CD4-positive, alpha-beta memory T cell (primary cell): ENCODE results near the gene CHRNA4. TPM values are rescaled to one million over a fixed set of nuclear protein-coding genes. Genes with fewer than 3 reads are reported as not detected.

Experiments
- CTCF ChIA-PET: fragments of 350-600 bp; sonication (Branson Sonifier 250); formaldehyde crosslinking; loops from one replicate; lab custom pipeline; 2021; ENCODE audit warnings: inconsistent platforms; ENCODE audit not compliant: partially characterized antibody; lab: Charles Lee
- POLR2A ChIA-PET: fragments of 350-600 bp; sonication (Branson Sonifier 250); formaldehyde crosslinking; loops from one replicate; lab custom pipeline; 2021; ENCODE audit not compliant: partially characterized antibody; lab: Charles Lee
- DNase-seq, 5 donors: peaks; one replicate each; pipeline versions ENCODE4 v3.0.0 to v3.0.0-alpha.2; 2020 to 2022; ENCODE audit warnings: mixed read lengths in 1 of 5
- H3K27ac ChIP-seq: one replicate; pipeline ENCODE4 v1.7.0; 2013; ENCODE audit warnings: low read depth, low read length
- H3K27me3 ChIP-seq: 2 replicates; pipeline ENCODE4 v1.7.0; 2013; ENCODE audit warnings: mild to moderate bottlenecking, low read length, moderate library complexity; ENCODE audit not compliant: insufficient read depth
- H3K36me3 ChIP-seq: 2 replicates; pipeline ENCODE4 v1.7.0; 2013; ENCODE audit warnings: mild to moderate bottlenecking, low read length, moderate library complexity; ENCODE audit not compliant: insufficient read depth
- H3K4me1 ChIP-seq: 2 replicates; pipeline ENCODE4 v1.7.0; 2013; ENCODE audit warnings: mild to moderate bottlenecking, low read length, moderate library complexity; ENCODE audit not compliant: insufficient read depth
- H3K4me3 ChIP-seq, 2 donors: one replicate each; pipeline ENCODE4 v1.7.0; 2013; ENCODE audit warnings: low read length in 2 of 2, mild to moderate bottlenecking in 1 of 2
- H3K9me3 ChIP-seq, 2 donors: one replicate each; pipeline ENCODE4 v1.7.0; 2013; ENCODE audit warnings: low read length in 2 of 2, control low read depth in 1 of 2; ENCODE audit not compliant: control insufficient read depth in 1 of 2
- H3K27ac Mint-ChIP-seq, 7 donors: one replicate each; pipeline ENCODE4 v1.8.0; 2020 to 2021; ENCODE audit warnings: mixed read lengths in 7 of 7, mild to moderate bottlenecking in 6 of 7, inconsistent platforms in 3 of 7, moderate library complexity in 3 of 7
- H3K27me3 Mint-ChIP-seq, 2 donors: one replicate each; pipeline ENCODE4 v1.8.0; 2020 to 2021; ENCODE audit warnings: mixed read lengths in 2 of 2
- H3K36me3 Mint-ChIP-seq, 2 donors: one replicate each; pipeline ENCODE4 v1.8.0; 2020 to 2021; ENCODE audit warnings: mixed read lengths in 2 of 2, inconsistent platforms in 1 of 2, mild to moderate bottlenecking in 1 of 2
- H3K4me1 Mint-ChIP-seq, 4 donors: one replicate each; pipeline ENCODE4 v1.8.0; 2020 to 2021; ENCODE audit warnings: mixed read lengths in 4 of 4, mild to moderate bottlenecking in 1 of 4
- H3K4me3 Mint-ChIP-seq, 8 donors: one replicate each; pipeline ENCODE4 v1.8.0; 2020 to 2021; ENCODE audit warnings: mixed read lengths in 8 of 8, mild to moderate bottlenecking in 7 of 8, moderate library complexity in 6 of 8, inconsistent platforms in 3 of 8
- H3K9me3 Mint-ChIP-seq, 8 donors: one replicate each; pipeline ENCODE4 v1.8.0; 2020 to 2021; ENCODE audit warnings: mixed read lengths in 8 of 8, mild to moderate bottlenecking in 5 of 8, inconsistent platforms in 3 of 8, moderate library complexity in 1 of 8
- intact Hi-C: fragments of 100-400 bp; cut with micrococcal nuclease; formaldehyde crosslinking; loops from one replicate; pipeline ENCODE4 v1.15.1; 2023
- polyA plus RNA-seq, 2 donors: library from polyadenylated mRNA; unstranded; fragments of 300-500 nt; fragmentation: Illumina TruSeq; gene quantifications; one replicate each; pipeline ENCODE4 v1.2.3, GENCODE V29; 2021
- total RNA-seq, 2 experiments: library from RNA; stranded (reverse); gene quantifications; one replicate each; pipeline ENCODE4 v1.2.3, GENCODE V29; 2021

CHRNA4 gene
- total and polyA plus RNA-seq, 4 experiments from 2014 or later: not detected

DNA sequence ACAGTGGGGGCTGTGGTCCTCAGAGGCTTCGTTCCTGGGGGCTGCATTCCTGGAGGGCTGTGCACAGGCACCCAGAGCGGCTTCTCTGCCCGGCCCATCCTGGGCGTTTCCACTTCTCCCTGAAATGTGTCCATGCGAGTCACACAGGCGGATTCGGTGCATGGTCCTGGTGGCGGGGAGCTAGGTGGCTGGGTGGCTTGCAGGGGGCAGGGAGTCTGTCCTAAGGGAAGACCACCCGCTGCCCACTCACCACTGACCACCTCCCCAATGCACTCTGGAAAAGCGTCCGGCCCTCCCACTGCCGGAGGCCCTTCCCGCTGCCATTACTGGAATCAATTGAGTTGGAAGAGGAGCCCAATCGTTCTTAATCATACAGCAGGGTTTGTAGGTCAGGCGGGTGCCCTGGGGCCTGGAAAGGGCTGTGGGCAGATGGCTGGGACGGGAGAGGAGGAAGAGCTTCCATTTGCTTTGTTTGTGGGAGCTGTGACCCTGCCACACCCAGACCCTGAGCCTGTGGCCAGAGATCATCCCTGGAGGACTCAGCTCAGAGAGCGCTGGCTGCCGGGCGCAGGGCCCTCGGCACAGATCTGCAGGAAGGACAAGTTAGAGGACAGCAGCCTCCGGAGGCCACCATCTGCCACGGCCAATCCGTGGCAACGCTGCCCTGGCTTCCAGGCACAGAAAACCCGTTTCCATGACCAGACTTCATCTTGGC is 6.4 kb downstream of the CHRNA4 start:
- ChIA-PET POLR2A (no interaction called here), CTCF (no interaction called here)
- no peaks in the 10 kb centered on the region for H3K27me3 ChIP-seq
- H3K27me3 Mint-ChIP-seq: peaks cover 0 to 4% of the 10 kb centered on the region in 2 donors
- no peaks in the 10 kb centered on the region for H3K4me1 Mint-ChIP-seq
- intact Hi-C loops: no loop called here
- H3K4me1 ChIP-seq: no peaks in the 10 kb centered on the region
- H3K27ac ChIP-seq: no peak overlapping the region
- H3K36me3 ChIP-seq: no peaks in the 10 kb centered on the region
- peaks cover 0 to 3% (median 0%) of the 10 kb centered on the region in 8 donors for H3K9me3 Mint-ChIP-seq
- no peak for DNase-seq
- no peak overlapping the region for H3K4me3 ChIP-seq
- no peak overlapping the region for H3K27ac Mint-ChIP-seq
- no peaks in the 10 kb centered on the region for H3K9me3 ChIP-seq
- no peak overlapping the region for H3K4me3 Mint-ChIP-seq
- no peaks in the 10 kb centered on the region for H3K36me3 Mint-ChIP-seq

DNA sequence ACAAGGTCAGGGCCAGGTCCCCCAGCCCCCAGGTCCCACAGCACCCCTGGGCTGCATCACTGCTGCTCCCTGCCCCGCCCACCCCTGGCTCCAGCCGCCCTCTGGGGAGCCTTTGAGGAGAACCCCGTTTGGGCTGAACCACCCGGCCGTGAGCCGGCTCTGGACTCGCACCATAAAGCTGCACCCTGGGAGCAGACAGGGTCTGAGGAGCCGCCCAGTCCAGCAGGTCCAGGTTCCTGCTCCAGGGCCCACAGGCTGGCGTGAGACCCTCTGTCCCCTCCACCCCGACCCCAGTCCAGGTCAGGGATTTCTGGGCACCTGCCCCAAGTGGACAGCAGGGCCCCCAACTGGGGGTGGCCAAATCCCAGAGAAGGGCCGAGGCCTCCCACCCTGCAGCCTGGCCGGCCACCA is 8.3 kb downstream of the CHRNA4 start:
- H3K27me3 ChIP-seq: no peaks in the 10 kb centered on the region
- intact Hi-C loops: no loop called here
- H3K36me3 ChIP-seq: no peaks in the 10 kb centered on the region
- no peak overlapping the region for H3K4me3 ChIP-seq
- Mint-ChIP-seq H3K9me3 (peaks cover 0 to 3% (median 0%) of the 10 kb centered on the region in 8 donors), H3K27ac (no peak overlapping the region), H3K36me3 (no peaks in the 10 kb centered on the region), H3K4me3 (no peak overlapping the region), H3K4me1 (no peaks in the 10 kb centered on the region), H3K27me3 (no peaks in the 10 kb centered on the region)
- DNase-seq: no peak
- H3K27ac ChIP-seq: no peak overlapping the region
- H3K9me3 ChIP-seq: no peaks in the 10 kb centered on the region
- ChIA-PET POLR2A (no interaction called here), CTCF (no interaction called here)
- H3K4me1 ChIP-seq: no peaks in the 10 kb centered on the region

DNA sequence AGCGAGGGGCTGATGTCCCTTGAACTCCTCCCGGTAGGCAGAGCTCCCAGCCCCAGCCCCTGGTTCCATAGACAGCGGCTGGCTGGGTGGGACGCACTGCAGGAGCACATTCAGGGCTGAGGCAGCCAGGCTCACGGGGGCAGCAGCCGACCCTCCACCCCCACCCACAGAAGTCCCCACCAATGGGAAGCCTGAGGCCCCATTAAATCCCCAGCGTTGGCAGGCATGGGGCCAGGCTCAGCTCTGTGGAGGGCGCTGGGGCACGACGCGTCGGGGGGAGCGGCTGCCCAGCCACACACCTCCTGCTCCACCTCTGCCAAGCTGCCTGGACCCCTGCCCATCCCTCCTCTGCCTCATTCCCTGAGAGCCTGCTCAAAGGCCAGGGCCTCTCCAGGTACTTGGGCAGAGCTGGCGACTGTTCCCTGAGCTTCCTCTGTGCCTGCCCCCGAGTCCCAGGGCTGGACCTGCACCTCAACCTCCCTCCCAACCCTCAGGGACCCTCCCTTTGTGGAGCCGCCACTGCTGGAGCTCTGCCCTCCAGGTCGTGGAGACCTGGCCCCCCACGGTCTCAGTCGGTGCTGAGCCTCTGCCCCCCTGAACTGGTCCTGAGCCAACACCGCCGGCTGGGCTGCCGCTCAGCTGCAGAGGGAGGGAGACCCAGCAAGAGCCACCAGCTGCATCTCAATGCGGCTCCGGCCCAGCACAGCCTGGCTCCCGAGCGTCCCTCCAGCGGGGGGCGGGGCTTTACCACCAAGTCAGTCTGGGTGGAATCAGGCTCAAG is 9.1 kb downstream of the CHRNA4 start:
- H3K27me3 Mint-ChIP-seq: no peaks in the 10 kb centered on the region
- Histone ChIP-seq H3K4me3 (no peak overlapping the region), H3K27me3 (no peaks in the 10 kb centered on the region), H3K4me1 (no peaks in the 10 kb centered on the region), H3K27ac (no peak overlapping the region), H3K9me3 (no peaks in the 10 kb centered on the region), H3K36me3 (no peaks in the 10 kb centered on the region)
- no peaks in the 10 kb centered on the region for H3K4me1 Mint-ChIP-seq
- ChIA-PET POLR2A (no interaction called here), CTCF (no interaction called here)
- DNase-seq: no peak
- intact Hi-C loops: no loop called here
- H3K36me3 Mint-ChIP-seq: no peaks in the 10 kb centered on the region
- peaks cover 0 to 3% (median 0%) of the 10 kb centered on the region in 8 donors for H3K9me3 Mint-ChIP-seq
- H3K4me3 Mint-ChIP-seq: no peak overlapping the region
- H3K27ac Mint-ChIP-seq: no peak overlapping the region

- CTCF ChIA-PET: no interaction called here
- no peaks in the 10 kb centered on the region for H3K36me3 ChIP-seq
Observed at GRCh38 chr20:63351326-63351700, 9.8 kb downstream of the CHRNA4 start.

GRCh38 chr20:63350597-63351325 is 10.4 kb downstream of the CHRNA4 start:
- Histone ChIP-seq H3K27me3 (no peaks in the 10 kb centered on the region), H3K4me3 (no peak overlapping the region), H3K4me1 (no peaks in the 10 kb centered on the region), H3K36me3 (no peaks in the 10 kb centered on the region), H3K9me3 (no peaks in the 10 kb centered on the region), H3K27ac (no peak overlapping the region)
- H3K27ac Mint-ChIP-seq: no peak overlapping the region
- DNase-seq: no peak
- intact Hi-C loops: no loop called here
- no peaks in the 10 kb centered on the region for H3K4me1 Mint-ChIP-seq
- H3K36me3 Mint-ChIP-seq: no peaks in the 10 kb centered on the region
- no peak overlapping the region for H3K4me3 Mint-ChIP-seq
- H3K27me3 Mint-ChIP-seq: peaks cover 0 to 1% of the 10 kb centered on the region in 2 donors
- ChIA-PET CTCF (no interaction called here), POLR2A (no interaction called here)
- H3K9me3 Mint-ChIP-seq: peaks cover 0 to 3% (median 0%) of the 10 kb centered on the region in 8 donors

More at GRCh38 chr20:63351326-63351700, 9.8 kb downstream of the CHRNA4 start:
- no peaks in the 10 kb centered on the region for H3K27me3 ChIP-seq
- no peak for DNase-seq
- no peaks in the 10 kb centered on the region for H3K4me1 ChIP-seq
- intact Hi-C loops: no loop called here
- no peaks in the 10 kb centered on the region for H3K4me1 Mint-ChIP-seq
- no peaks in the 10 kb centered on the region for H3K36me3 Mint-ChIP-seq
- H3K4me3 Mint-ChIP-seq: no peak overlapping the region
- H3K27ac Mint-ChIP-seq: no peak overlapping the region
- H3K4me3 ChIP-seq: no peak overlapping the region
- POLR2A ChIA-PET: no interaction called here
- H3K9me3 Mint-ChIP-seq: peaks cover 0 to 3% (median 0%) of the 10 kb centered on the region in 8 donors
- no peaks in the 10 kb centered on the region for H3K9me3 ChIP-seq
- H3K27ac ChIP-seq: no peak overlapping the region
- H3K27me3 Mint-ChIP-seq: no peaks in the 10 kb centered on the region

DNA sequence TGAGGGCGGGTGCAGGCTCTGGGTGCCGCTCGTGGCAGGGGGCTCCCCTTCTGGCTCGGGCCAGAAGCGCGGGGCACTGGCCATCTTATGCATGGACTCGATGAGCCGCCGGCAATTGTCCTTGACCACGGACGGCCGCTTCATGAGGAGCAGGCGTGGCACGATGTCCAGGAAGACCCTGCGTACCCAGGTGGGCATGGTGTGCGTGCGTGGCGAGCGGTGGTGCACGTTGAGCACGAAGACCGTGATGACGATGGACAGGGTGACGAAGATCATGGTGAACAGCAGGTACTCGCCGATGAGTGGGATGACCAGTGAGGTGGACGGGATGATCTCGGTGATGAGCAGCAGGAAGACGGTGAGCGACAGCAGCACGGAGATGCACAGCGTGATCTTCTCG is 11.0 kb downstream of the CHRNA4 start:
- Mint-ChIP-seq H3K4me3 (no peak overlapping the region), H3K27ac (no peak overlapping the region), H3K27me3 (peaks cover 0 to 1% of the 10 kb centered on the region in 2 donors), H3K36me3 (no peaks in the 10 kb centered on the region), H3K9me3 (peaks cover 0 to 3% (median 0%) of the 10 kb centered on the region in 8 donors), H3K4me1 (no peaks in the 10 kb centered on the region)
- intact Hi-C loops: no loop called here
- no peaks in the 10 kb centered on the region for H3K27me3 ChIP-seq
- CTCF ChIA-PET: no interaction called here
- H3K36me3 ChIP-seq: no peaks in the 10 kb centered on the region
- POLR2A ChIA-PET: no interaction called here
- H3K4me1 ChIP-seq: no peaks in the 10 kb centered on the region
- DNase-seq: no peak
- H3K4me3 ChIP-seq: no peak overlapping the region
- H3K9me3 ChIP-seq: no peaks in the 10 kb centered on the region
- no peak overlapping the region for H3K27ac ChIP-seq

DNA sequence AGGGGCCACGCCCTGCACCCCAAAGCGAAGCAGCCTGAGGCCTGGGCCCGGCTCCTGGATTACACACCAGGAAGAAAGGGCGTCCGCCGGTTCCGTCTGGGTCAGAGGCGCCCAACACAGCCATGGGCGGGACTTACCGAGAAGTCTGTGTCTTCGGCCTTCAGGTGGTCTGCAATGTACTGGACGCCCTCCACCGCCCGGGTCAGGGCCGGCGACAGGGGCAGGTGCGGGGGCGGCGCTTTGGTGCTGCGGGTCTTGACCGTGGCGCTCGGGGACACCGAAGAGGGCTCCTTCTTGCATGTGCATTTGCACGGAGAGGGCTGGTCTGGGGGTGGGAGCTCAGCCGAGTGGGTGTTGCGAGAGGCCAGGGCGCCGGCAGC is 11.6 kb downstream of the CHRNA4 start:
- ChIA-PET CTCF (no interaction called here), POLR2A (no interaction called here)
- Histone ChIP-seq H3K27me3 (no peaks in the 10 kb centered on the region), H3K36me3 (no peaks in the 10 kb centered on the region), H3K4me3 (no peak overlapping the region), H3K9me3 (no peaks in the 10 kb centered on the region), H3K27ac (no peak overlapping the region), H3K4me1 (no peaks in the 10 kb centered on the region)
- no peak for DNase-seq
- intact Hi-C loops: no loop called here
- Mint-ChIP-seq H3K9me3 (peaks cover 0 to 3% (median 0%) of the 10 kb centered on the region in 8 donors), H3K4me3 (no peak overlapping the region), H3K27me3 (peaks cover 0 to 1% of the 10 kb centered on the region in 2 donors), H3K4me1 (no peaks in the 10 kb centered on the region), H3K36me3 (no peaks in the 10 kb centered on the region), H3K27ac (no peak overlapping the region)
